Spleen (tissue), 7 donors: ENCODE results near the gene SMIM12.

Experiments
- POLR2A ChIP-seq, 3 donors: fragments of 450-650 bp; IDR thresholded peaks; one replicate each; pipeline ENCODE4 v1.5.1; 2017; ENCODE audit warnings: antibody characterized with exemption in 3 of 3, mild to moderate bottlenecking in 1 of 3
- POLR2AphosphoS5 ChIP-seq, 3 donors: sonication (generic); formaldehyde crosslinking; IDR thresholded peaks; one replicate each; pipeline ENCODE4 v1.5.1; 2017; ENCODE audit warnings: antibody characterized with exemption in 3 of 3
- TF ChIP-seq, protein P1 (sequence below), 11 experiments: fragments of 200-600 bp in 7 of 11; fragments of 450-650 bp in 4 of 11; sonication (generic) in 4 of 11; IDR thresholded peaks in 8 of 11; conservative IDR thresholded peaks in 3 of 11; 1 replicate in 7 of 11; 2 replicates in 4 of 11; pipeline versions ENCODE4 v1.4.0 to v1.8.0; 2016 to 2021; ENCODE audit warnings: antibody characterized with exemption in 11 of 11, inconsistent platforms in 4 of 11, mild to moderate bottlenecking in 1 of 11
- donor health status: DM: no; HTN: no; CAD: no; lungs with moderate emphysema.
- donor health status: DM: no; HTN: no; CAD: no.
- donor health status: DM: no; HTN: no; CAD: no.

DNA sequence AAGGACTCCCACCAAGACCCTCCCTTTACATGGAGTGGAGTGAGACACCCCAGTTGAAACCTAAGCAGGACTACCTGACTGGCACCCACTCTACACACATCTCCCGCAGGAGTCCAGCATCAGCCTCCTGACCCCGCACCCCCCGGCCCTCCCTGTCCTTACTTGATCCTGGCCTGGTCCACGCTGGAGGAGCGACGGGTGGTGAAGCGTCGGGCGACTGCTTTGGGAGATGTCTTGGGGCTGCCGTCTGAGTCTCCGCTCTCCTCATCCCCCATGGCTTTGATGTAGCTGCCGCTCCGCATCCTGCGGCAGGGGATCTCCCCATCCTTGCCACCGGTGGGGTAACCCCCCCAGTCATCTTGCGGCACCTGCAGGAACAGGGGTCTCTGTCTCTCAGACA, 40.4 kb upstream of the SMIM12 start:
- TF ChIP-seq POLR2A (IDR thresholded peaks at IDR 0.05), result no peak
- TF ChIP-seq, protein P1, sequence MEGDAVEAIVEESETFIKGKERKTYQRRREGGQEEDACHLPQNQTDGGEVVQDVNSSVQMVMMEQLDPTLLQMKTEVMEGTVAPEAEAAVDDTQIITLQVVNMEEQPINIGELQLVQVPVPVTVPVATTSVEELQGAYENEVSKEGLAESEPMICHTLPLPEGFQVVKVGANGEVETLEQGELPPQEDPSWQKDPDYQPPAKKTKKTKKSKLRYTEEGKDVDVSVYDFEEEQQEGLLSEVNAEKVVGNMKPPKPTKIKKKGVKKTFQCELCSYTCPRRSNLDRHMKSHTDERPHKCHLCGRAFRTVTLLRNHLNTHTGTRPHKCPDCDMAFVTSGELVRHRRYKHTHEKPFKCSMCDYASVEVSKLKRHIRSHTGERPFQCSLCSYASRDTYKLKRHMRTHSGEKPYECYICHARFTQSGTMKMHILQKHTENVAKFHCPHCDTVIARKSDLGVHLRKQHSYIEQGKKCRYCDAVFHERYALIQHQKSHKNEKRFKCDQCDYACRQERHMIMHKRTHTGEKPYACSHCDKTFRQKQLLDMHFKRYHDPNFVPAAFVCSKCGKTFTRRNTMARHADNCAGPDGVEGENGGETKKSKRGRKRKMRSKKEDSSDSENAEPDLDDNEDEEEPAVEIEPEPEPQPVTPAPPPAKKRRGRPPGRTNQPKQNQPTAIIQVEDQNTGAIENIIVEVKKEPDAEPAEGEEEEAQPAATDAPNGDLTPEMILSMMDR (IDR thresholded peaks at IDR 0.05 in 8 of 11, conservative IDR thresholded peaks at IDR 0.05 in 3 of 11), result no peak
- TF ChIP-seq POLR2AphosphoS5 (IDR thresholded peaks at IDR 0.05), result no peak
